Astrocyte (in vitro differentiated cells and primary cell): Measurements from ENCODE around the gene STK4. TPM values are rescaled to one million over a fixed set of nuclear protein-coding genes. Genes with fewer than 3 reads are reported as not detected.

Experiments
- DNase-seq: peaks from one replicate; pipeline ENCODE4 v3.0.0-alpha.2; 2010; ENCODE audit warnings: low read depth
- FAIRE-seq: peaks from 2 replicates; lab custom pipeline; 2011; peaks lifted over from hg19 to GRCh38; lab: Jason Lieb, UNC
- H2AFZ ChIP-seq: 2 replicates; pipeline ENCODE4 v1.6.0; 2012; ENCODE audit warnings: low read depth, low read length, inconsistent platforms
- H3K27ac ChIP-seq: 2 replicates; pipeline ENCODE4 v1.5.1; 2011; ENCODE audit warnings: low read depth, low read length, inconsistent platforms
- H3K27me3 ChIP-seq: 2 replicates; pipeline ENCODE4 v1.6.0; 2011; ENCODE audit warnings: low read length, inconsistent platforms; ENCODE audit not compliant: insufficient read depth
- H3K36me3 ChIP-seq: 2 replicates; pipeline ENCODE4 v1.5.1; 2011; ENCODE audit warnings: low read length, inconsistent platforms; ENCODE audit not compliant: insufficient read depth
- H3K4me1 ChIP-seq: 2 replicates; pipeline ENCODE4 v1.5.1; 2011; ENCODE audit warnings: low read length, inconsistent platforms; ENCODE audit not compliant: insufficient read depth
- H3K4me2 ChIP-seq: 2 replicates; pipeline ENCODE4 v1.6.0; 2012; ENCODE audit warnings: low read length, inconsistent platforms
- H3K4me3 ChIP-seq: 2 replicates; pipeline ENCODE4 v1.5.1; 2011; ENCODE audit warnings: low read depth, mild to moderate bottlenecking, low read length, inconsistent platforms; ENCODE audit not compliant: insufficient read depth
- H3K79me2 ChIP-seq: 2 replicates; pipeline ENCODE4 v1.6.0; 2012; ENCODE audit warnings: mild to moderate bottlenecking, low read length, inconsistent platforms; ENCODE audit not compliant: insufficient read depth
- H3K9ac ChIP-seq: 2 replicates; pipeline ENCODE4 v1.6.0; 2012; ENCODE audit warnings: mild to moderate bottlenecking, low read length, inconsistent platforms
- H3K9me3 ChIP-seq: 2 replicates; pipeline ENCODE4 v1.5.1; 2012; ENCODE audit warnings: low read depth, mild to moderate bottlenecking, low read length, inconsistent platforms; ENCODE audit not compliant: insufficient read depth
- H4K20me1 ChIP-seq: 2 replicates; pipeline ENCODE4 v1.6.0; 2012; ENCODE audit warnings: low read length, inconsistent platforms; ENCODE audit not compliant: insufficient read depth
- H3K27ac Mint-ChIP-seq: one replicate; pipeline ENCODE4 v1.8.0; 2021; ENCODE audit warnings: mild to moderate bottlenecking, mixed read lengths; ENCODE audit not compliant: unreplicated experiment
- H3K27me3 Mint-ChIP-seq: one replicate; pipeline ENCODE4 v1.8.0; 2021; ENCODE audit warnings: low read depth, mixed read lengths; ENCODE audit not compliant: unreplicated experiment
- H3K36me3 Mint-ChIP-seq: one replicate; pipeline ENCODE4 v1.8.0; 2021; ENCODE audit warnings: low read depth, mixed read lengths; ENCODE audit not compliant: unreplicated experiment
- H3K4me1 Mint-ChIP-seq: one replicate; pipeline ENCODE4 v1.8.0; 2021; ENCODE audit warnings: low read depth, mixed read lengths; ENCODE audit not compliant: unreplicated experiment
- H3K4me3 Mint-ChIP-seq: one replicate; pipeline ENCODE4 v1.8.0; 2021; ENCODE audit warnings: mild to moderate bottlenecking, moderate library complexity, mixed read lengths; ENCODE audit not compliant: unreplicated experiment
- H3K9me3 Mint-ChIP-seq: one replicate; pipeline ENCODE4 v1.8.0; 2021; ENCODE audit warnings: mild to moderate bottlenecking, mixed read lengths; ENCODE audit not compliant: unreplicated experiment
- EZH2 ChIP-seq: IDR thresholded peaks from 2 replicates; pipeline ENCODE4 v1.6.1; 2012; ENCODE audit warnings: mild to moderate bottlenecking, low read length, inconsistent platforms; ENCODE audit not compliant: insufficient read depth
- total RNA-seq: library from RNA; stranded (reverse); gene quantifications from 2 replicates; pipeline ENCODE4 v1.2.1, GENCODE V29; 2021
- TF ChIP-seq, protein P1 (sequence below): IDR thresholded peaks from 2 replicates; pipeline ENCODE4 v1.5.1; 2011; ENCODE audit warnings: low read depth, mild to moderate bottlenecking, inconsistent platforms, low read length, moderate library complexity; ENCODE audit not compliant: insufficient read depth

The STK4 gene
- total RNA-seq, 1 donor from 2014 or later = 41.4 TPM

DNA sequence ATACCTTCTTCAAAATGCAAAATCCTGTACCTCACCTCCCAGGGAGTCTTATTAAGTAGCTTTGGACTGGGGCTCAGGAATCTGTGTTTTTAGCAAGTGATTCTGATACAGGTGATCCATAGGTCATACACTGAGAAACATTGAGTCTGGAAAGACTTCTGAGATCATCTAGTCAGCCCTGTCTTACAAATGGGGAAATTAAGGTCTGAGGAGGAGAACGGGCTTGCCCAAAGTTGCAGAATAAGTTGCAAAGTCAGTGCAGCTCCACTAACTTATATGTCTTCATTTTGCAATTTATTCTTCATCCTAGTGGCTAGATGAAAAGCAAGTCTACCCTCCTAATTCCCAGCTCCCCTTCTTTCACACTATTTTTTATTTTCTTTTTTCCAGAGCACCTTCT, 105.8 kb downstream of the STK4 start:
- Histone ChIP-seq H3K27me3 (no peaks in the 10 kb centered on the region), H3K79me2 (no peaks in the 10 kb centered on the region), H4K20me1 (peaks cover 8% of the 10 kb centered on the region), H3K4me3 (no peak overlapping the region), H3K27ac (no peak overlapping the region), H3K36me3 (peaks cover 8% of the 10 kb centered on the region), H3K9ac (no peak overlapping the region), H3K4me1 (no peaks in the 10 kb centered on the region), H3K9me3 (no peaks in the 10 kb centered on the region), H3K4me2 (no peak overlapping the region), H2AFZ (no peak overlapping the region)
- Mint-ChIP-seq H3K4me3 (no peak overlapping the region), H3K9me3 (peaks cover 9% of the 10 kb centered on the region), H3K27me3 (no peaks in the 10 kb centered on the region), H3K4me1 (peaks cover 19% of the 10 kb centered on the region), H3K27ac (no peak overlapping the region), H3K36me3 (peaks cover 13% of the 10 kb centered on the region)
- no peak for DNase-seq
- FAIRE-seq = no peak
- TF ChIP-seq EZH2 = no peak
- TF ChIP-seq, protein P1, sequence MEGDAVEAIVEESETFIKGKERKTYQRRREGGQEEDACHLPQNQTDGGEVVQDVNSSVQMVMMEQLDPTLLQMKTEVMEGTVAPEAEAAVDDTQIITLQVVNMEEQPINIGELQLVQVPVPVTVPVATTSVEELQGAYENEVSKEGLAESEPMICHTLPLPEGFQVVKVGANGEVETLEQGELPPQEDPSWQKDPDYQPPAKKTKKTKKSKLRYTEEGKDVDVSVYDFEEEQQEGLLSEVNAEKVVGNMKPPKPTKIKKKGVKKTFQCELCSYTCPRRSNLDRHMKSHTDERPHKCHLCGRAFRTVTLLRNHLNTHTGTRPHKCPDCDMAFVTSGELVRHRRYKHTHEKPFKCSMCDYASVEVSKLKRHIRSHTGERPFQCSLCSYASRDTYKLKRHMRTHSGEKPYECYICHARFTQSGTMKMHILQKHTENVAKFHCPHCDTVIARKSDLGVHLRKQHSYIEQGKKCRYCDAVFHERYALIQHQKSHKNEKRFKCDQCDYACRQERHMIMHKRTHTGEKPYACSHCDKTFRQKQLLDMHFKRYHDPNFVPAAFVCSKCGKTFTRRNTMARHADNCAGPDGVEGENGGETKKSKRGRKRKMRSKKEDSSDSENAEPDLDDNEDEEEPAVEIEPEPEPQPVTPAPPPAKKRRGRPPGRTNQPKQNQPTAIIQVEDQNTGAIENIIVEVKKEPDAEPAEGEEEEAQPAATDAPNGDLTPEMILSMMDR = no peak

GRCh38 chr20:45073221-45073620, 106.9 kb downstream of the STK4 start:
- Mint-ChIP-seq H3K27me3 (no peaks in the 10 kb centered on the region), H3K36me3 (peaks cover 15% of the 10 kb centered on the region), H3K4me1 (peaks cover 17% of the 10 kb centered on the region), H3K27ac (peak overlapping the region; percentile 7), H3K9me3 (peaks cover 9% of the 10 kb centered on the region), H3K4me3 (no peak overlapping the region)
- FAIRE-seq = no peak
- no peaks in the 10 kb centered on the region for H3K27me3 ChIP-seq
- peaks cover 6% of the 10 kb centered on the region for H4K20me1 ChIP-seq
- no peak for TF ChIP-seq EZH2
- TF ChIP-seq, protein P1 = no peak
- H3K9ac ChIP-seq = no peak overlapping the region
- no peaks in the 10 kb centered on the region for H3K79me2 ChIP-seq
- no peaks in the 10 kb centered on the region for H3K4me1 ChIP-seq
- peaks cover 9% of the 10 kb centered on the region for H3K36me3 ChIP-seq
- H3K4me2 ChIP-seq = no peak overlapping the region
- H2AFZ ChIP-seq = no peak overlapping the region
- H3K9me3 ChIP-seq = no peaks in the 10 kb centered on the region
- peak; percentile 57 for DNase-seq
- H3K4me3 ChIP-seq = no peak overlapping the region
- no peak overlapping the region for H3K27ac ChIP-seq

- no peaks in the 10 kb centered on the region for H3K27me3 Mint-ChIP-seq
- no peak overlapping the region for H3K27ac ChIP-seq
- H3K36me3 ChIP-seq = peaks cover 9% of the 10 kb centered on the region
- peaks cover 21% of the 10 kb centered on the region for H3K36me3 Mint-ChIP-seq
- H3K27me3 ChIP-seq = no peaks in the 10 kb centered on the region
- no peaks in the 10 kb centered on the region for H3K4me1 ChIP-seq
- H3K9me3 Mint-ChIP-seq = peaks cover 2% of the 10 kb centered on the region
- H3K79me2 ChIP-seq = no peaks in the 10 kb centered on the region
- peaks cover 11% of the 10 kb centered on the region for H3K4me1 Mint-ChIP-seq
- H3K4me3 ChIP-seq = no peak overlapping the region
- DNase-seq (no peak), FAIRE-seq (no peak)
- no peak overlapping the region for H3K4me2 ChIP-seq
- H3K9me3 ChIP-seq = no peaks in the 10 kb centered on the region
- no peak overlapping the region for H2AFZ ChIP-seq
- TF ChIP-seq, protein P1 = no peak
- TF ChIP-seq EZH2 = no peak
- H3K27ac Mint-ChIP-seq = no peak overlapping the region
- no peak overlapping the region for H3K4me3 Mint-ChIP-seq
- no peak overlapping the region for H3K9ac ChIP-seq
- no peaks in the 10 kb centered on the region for H4K20me1 ChIP-seq
These were observed 111.2 kb downstream of the STK4 start for GRCh38 chr20:45077559-45077958.
